Measurements from ENCODE around the gene SLX9.
A peak's percentile ranks its signal among the peaks of the same experiment; 100 is the strongest.

SLX9 gene

DNA sequence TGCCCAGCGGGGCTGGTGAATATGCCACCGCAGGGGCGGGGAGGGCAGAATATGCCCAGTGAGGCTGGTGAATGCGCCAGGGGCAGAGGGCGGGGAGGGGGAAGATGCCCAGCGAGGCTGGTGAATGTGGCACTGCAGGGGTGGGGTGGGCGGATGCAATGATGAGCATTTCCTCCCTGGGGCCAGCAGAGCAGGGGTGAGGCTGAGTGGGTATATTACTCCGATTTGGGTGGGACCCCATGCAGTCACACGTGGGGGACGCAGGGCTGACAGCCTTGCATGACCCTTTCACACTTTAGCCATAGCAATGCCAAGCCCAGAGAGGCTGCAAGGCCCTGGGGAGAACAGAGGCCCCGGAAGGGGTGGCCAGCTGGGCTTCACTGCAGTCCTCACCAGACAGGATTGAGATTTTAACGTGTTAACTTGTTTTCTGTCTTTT, 9.3 kb upstream of the SLX9 start:
- DNase-seq, result no peak

DNA sequence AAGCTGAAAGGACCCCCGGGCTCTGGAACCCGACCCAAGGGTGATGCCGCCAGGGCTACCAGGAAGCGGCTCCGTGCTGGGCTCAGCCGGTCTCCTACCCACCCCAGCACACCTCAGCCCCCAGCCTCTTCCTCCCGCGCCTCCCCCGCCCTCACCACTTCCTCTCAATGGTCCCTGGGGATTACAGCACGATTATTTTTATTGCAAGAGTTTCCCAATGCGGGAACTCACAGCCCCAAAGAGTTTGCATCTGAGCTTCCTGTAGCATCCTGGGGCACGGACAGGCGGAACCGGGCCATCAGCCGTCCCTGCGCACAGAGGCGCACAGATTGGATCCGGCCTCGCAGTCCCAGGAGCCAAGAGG, 8.7 kb upstream of the SLX9 start:
- DNase-seq, result peak; percentile 66

DNA sequence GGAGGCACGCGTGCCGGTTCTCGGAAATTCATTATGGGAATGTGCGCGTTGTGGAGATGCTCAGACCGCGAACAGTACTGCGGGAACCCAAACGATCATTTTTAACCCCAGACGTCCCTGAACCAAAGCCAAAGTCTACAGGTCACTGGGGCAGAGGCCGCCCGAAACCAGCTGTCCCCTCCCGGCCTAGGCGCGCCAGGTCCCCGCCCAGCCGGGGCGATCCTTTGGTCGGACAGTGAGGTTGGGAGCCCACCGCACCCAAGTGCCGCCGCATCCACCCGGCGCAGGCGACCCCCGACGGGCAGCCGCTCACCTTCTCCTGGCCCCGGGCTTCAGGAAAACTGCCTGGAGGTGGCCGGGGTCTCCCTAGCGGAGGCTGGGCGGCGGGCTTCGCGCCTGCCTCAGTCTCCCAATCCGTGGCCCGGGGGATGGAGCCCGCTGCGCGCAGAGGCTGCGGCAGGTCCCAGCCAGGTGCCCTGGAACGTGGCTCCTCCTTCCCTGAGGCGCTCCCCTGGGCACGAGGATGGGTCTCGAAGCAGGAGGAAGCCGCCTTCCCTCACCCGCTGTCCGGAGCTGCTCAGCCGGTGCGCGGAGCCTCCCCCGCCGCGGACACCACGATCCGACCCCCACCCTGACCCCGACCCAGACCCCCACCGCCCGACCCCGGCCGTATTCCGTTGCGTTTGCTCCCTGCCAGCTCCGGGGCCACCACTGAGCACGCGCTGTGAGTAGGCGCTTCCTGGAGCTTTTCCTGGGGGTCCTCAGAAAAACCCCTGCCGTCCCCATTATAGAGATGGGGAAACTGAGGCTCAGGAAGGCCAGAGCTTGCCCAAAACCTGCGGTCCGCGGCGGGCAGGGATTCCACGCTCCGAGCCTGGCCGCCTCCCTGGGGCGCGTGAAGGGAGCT, 8.1 kb upstream of the SLX9 start:
- no peak for DNase-seq

DNA sequence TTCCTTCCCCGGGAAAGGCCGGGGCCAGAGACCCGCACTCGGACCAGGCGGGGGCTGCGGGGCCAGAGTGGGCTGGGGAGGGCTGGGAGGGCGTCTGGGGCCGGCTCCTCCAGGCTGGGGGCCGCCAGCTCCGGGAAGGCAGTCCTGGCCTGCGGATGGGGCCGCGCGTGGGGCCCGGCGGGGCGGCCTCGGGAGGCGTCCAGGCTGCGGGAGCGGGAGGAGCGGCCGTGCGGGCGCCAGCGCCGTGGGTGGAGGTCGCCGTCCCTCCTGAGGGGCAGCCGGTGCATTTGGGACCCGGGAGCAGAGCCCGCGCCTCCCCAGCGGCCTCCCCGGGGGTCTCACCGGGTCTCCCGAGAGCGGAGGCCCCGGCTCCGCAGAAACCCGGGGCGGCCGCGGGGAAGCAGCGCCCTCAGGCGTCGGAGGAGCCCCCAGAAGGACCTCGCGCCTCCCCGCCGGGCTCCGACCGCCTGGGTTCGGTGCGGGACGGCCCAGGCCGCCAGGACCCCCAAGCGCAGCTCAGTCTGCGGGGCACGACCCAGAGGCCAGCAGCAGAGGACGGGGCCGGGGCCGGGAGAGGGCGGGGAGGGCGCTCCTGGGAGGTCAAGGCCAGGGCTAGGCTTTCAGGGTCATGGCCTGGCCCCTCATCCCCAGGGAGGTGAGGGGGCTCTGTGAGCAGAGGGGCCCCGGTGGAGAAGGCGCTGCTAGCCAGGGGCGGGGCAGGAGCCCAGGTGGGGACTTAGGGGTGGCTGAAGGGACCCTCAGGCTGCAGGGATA, 7.2 kb upstream of the SLX9 start:
- no peak for DNase-seq

DNA sequence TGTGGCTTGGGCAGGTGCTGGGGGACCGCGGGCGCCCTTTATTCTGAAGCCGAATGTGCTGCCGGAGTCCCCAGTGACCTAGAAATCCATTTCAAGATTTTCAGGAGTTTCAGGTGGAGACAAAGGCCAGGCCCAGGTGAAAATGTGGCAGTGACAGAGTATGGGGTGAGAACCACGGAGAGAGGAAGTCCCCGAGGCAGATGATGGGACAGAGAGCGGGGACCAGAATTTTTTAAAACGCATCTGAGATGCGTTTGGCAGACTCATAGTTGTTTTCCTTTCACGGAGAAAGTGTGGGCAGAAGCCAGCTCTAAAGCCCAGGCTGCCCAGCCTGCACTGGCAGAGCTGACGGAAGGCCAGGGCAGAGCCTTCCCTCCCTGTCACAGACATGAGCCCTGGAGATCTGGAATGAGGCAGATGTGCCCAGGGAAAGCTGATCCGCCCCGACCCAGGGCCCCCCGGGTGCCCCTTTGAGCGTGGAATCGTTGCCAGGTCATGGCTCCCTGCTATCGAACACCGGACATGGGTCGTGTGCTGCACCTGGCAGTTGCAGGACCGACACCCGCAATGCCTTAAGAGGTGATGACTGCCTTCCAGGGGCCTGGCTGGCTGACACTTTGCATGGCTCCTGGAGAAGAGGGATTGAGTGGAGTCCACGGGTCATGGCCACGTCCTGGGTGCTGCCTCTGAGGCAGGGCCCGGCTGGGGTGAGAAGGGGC, 6.5 kb upstream of the SLX9 start:
- DNase-seq, result no peak

DNA sequence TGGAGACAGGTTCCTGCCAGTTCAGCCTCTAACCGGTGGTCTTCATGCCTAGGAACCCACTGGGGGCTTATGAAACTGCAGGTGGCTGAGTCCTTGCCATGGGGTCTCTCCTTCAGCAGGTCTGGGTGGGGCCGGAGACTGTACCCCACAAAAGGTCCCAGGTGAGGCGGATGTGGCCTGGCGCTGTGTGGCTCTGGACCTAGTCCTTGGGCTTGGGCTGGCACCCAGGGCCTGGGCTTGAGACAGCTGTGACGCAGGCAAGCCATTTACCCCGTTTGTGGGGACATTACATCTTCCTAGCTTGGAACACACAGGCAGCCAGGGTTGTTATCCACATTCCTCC, 5.9 kb upstream of the SLX9 start:
- DNase-seq, result no peak

DNA sequence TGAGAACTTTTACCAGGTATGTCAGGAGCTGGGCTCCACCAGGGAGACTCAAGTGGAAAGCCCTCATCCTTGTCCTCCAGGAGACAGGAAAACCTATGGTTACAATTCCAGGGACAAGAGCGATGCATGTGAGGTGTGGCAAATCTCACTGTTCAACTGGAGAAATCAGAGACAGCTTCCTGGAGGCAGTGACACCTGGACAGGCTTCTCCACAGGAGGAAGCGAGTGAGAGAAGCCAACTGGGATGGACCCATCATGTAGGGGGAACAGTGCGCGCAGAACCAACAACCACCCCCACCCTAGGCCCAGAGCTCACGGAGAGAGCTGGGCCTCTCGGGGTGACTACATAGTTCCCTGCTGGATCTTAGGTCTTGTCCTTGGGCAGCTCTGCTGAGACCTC, 5.6 kb upstream of the SLX9 start:
- no peak for DNase-seq

DNA sequence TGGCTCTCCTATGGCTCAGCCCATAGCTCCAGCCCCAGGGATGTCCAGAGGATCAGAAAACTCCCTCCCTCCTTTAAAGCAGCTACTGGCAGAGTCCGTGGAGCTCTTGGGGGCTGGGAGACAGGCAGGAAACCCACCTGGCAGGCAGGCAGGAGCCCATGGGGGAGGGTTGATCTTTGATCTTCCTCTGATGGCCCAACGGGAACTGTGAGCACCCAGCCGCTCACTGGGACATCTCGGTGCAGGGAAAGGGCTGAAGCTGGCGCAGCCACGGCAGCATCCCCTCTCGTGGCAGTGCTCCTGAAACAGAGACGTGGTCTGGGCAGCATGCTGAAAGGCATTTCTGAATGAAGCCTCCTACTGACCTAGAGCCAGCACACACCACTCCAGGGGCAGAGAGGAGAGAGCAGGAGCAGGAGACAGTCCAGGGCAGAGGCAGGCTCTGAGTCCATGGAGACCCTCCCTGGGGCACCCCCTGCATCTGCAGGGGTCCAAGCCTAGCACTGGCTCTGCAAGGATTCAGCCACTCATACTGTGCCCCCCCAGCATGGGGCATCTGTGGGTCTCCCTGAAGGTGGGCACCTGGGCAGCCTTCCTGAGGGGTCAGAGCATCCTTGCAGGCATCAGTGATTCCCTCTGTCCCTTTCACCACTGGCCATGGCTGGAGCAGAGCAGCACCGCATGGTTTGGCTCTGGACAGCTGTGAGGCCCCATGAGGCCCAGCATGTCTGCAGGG, 4.9 kb upstream of the SLX9 start:
- no peak for DNase-seq

DNA sequence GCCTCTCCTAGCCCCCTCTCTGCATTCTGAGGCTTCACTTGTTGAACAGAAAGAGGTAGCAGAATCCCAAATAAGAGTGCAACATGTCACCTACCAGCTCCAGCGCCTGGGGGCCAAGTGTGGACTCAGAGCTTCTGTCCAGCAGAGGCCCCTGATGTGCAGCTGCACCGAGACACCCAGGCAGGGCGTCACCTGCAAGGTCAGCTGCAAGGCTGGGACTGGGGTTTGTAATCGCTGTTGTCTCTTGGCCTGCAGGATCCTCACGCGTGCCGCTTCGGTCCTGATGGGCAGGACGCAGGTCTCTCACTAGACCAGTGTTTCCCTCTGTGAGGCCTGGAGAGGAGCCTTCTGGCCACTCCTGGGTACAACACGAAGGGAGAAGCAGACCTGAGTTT, 4.3 kb upstream of the SLX9 start:
- no peak for DNase-seq

DNA sequence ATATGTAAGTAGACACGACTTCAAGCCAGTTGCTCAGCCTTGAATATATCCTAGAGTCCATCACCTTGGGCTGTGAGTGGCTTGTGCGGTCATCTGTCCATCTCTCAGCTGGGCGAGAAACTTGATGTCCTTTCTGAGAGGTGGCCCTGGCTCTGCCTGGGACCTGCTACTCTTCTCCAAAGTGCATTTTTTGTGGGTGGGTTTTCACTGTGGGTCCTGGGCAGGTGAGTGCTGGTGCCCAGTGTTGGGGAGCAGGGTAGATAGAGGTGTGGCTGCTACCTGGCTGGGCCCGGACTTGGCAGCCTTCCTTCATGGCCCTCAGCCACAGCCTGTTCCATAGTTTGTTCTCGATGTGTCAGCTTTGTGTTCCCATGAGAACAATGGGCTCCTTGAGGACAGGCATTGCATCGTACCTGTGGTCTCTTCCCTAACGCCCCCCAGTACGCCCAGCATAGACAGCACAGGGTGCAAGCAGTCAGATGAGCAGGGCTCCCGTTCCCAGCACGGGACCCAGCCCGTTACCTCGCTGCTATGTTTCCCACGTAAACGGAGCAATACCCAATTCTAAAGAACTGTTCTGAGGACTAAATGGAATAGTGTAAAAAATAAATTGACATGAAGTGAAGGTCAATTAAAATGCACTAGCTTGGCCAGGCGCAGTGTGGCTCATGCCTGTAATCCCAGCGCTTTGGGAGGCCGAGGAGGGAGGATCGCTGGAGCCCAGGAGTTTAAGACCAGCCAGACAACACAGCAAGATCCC, 877 bp upstream of the SLX9 start:
- no peak for DNase-seq

DNA sequence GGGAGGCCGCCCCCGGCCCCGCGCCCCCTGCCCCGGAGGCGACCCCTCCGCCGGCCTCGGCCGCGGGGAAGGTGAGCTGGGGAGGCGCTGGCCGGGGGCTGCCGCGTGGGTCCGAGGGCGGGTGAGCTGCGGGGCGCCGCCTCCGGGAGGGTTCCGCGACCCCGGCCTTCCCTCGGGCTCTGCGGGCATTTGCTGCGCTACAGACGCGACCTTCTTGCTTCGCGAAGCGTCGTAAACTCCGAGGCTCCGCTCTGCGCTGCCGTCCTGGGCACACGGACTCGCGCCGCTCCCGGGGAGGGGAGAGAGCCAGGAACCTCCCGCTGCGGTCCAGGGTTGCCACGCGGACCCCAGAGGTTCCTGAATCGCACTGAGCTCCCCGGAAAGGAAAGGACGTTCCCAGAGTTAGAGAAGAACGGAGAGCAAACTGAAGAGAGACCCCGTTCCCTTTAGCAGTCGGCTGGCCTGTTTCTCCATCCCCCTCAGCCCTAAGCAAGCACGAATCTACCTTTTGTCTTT, 345 bp downstream of the SLX9 start:
- DNase-seq, result no peak

DNA sequence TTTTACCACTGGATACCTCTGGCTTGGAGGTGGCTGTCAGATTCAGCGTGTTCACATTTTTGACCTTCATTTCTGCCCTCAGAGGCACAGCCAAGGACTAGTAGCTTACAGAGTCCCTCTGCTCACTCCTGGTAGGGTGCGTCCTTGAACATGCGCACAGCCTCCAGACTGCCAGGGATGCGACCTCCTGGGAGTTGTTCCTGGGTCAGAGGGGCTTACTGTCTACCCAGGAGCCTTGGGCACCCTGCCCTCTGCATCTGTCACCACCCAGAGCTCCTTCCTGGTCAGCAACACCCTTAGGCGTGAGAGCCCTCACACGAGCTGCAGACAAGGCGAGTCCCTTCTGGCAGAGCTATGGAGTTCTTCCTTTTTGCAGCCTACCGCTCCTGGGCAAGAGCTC, 1.7 kb downstream of the SLX9 start:
- no peak for DNase-seq

DNA sequence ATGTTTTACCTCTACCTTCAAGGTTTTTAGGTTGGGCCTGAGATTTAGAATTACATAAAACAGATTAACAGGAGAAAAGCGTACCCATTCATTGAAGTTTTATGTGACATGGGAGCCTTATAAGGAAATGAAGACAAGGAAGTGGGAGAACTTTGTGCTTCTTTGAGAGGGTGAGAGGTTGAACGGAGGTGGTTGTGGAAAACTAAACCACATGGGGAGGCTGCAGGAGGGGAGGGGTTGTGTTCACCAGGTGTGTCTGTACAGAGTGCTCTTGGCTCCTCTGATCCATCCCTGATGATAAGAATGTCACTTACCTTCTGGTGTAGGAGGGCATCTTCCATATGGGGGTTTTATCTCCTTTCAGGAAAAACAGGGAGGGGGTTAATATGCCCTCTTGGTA, 2.7 kb downstream of the SLX9 start:
- DNase-seq, result no peak

DNA sequence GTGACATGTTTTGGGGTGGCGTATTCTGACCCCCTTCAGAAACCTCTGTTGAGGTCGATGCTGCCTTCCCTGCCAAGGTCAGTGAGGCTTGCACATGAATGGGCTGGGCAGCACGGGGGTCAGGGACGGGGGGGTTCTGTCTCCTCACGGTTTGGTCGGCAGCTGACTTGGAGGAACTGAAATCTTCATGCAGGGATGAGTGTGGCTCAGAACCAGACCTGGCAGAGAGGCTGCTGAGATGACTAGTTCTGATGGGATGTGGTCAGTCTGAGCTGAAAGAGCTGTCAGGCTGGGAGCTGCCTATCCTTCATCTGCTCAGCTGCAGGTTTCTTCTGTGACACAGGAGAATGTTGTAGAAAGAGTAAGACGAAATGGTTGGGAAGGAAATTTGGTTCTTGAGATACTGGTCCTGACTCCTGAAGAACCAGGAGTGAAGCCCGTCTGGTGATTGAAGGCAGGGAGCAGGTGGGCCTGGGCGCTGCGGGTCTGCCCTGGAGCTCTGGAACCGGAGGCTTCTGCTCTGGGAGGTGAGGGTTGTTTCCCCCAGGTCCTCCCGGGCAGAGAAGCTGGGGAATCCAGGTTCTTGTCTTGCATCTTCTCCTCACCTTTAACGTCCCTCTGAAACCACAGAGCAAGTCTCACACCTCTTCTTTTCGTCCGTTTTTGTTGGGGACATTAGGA, 3.3 kb downstream of the SLX9 start:
- DNase-seq, result no peak

DNA sequence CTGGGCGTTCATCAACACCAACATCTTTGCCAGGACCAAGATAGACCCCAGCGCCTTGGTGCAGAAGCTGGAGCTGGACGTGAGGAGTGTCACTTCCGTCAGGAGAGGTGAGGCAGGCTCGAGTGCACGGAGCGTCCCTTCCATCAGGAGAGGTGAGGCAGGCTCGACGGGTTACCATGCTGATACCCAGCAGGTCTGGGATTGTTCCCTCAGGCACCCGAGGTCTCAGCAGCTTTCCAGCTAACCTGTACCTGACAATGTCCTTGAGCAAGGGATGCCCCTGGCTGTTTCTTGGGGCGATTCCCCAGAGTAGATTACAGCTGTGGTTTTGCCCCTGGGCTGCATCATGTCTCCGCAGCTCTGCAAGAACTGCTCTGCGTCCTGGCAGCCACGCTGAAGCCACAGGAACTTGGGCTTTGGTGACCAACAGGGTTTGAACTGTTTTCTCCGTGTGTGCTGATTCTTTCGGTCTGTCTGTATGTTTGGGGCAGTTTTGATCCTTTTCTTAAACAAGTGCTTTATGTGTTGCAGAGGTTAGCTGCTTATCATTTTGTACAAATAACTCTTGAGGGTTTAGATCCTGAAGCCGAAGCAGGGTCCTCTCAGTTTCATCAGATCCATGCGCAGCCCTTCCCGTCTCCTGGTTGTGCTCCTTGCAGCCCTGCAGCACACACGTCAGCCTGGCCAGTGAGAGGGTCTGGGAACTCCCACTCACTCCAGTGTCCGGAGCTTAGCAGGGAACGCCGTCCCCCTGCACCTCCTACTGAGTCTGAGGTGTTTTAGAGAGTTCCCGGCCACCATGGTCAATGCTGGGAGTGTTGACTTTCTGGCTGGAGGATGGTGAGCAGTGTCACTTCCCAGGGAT, 4.1 kb downstream of the SLX9 start:
- no peak for DNase-seq

DNA sequence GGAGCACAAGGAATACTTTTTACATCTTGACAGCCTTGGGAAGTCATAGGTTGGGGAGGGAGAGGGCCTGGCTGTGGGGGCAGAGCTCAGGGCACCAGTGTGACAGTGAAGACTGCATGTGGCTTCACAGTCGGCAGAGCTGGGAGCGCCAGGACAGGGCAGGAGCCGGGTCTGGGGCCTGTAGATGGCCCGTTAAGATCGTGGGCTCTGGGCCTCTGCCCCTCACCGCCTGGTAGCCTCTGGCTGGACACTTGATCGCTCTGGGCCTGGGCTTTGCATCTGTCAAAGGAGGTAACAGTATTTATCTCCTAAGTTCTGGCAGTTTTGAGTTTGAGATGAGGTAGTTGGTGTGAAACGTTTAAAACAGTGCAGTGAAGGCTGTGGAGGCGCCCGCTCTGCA, 4.8 kb downstream of the SLX9 start:
- DNase-seq, result no peak

DNA sequence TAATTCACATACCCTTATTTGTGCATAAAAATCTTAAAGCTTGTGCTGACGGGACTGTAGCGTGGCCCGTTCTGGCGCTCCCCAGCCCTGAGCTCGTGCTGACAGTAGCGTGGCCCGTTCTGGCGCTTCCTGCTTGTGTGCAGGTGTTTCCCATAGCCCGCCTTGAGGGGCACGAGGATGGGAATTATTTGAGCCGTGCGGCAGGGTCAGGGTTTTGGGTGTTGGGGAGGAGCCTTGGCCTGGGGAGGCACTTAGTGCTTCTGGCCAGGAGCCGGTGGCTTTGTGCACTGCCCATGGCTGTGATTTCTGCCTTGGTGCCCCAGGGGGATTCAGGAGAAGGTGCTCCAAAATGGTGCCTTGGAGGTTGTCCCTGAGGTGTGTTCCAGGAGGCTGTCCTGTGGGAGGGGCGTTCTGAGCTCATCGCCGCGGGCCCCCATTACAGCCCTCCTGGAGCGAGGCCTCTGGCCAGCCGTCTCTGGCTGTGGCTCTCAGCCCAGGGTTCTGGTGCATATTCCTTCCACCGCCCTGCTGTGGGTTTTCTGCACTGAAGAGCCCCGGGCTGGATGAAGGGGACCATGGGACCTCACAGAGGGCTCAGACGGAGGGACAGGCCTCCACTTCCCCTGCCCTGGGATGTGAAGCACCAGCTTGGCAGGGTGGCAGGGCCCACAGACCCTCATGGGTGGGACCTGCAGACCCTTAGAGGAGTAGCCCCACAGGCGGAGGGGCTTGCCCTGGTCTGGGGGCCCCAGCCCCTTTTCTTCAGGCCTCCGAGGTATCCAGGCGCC, 6.6 kb downstream of the SLX9 start:
- DNase-seq, result no peak

DNA sequence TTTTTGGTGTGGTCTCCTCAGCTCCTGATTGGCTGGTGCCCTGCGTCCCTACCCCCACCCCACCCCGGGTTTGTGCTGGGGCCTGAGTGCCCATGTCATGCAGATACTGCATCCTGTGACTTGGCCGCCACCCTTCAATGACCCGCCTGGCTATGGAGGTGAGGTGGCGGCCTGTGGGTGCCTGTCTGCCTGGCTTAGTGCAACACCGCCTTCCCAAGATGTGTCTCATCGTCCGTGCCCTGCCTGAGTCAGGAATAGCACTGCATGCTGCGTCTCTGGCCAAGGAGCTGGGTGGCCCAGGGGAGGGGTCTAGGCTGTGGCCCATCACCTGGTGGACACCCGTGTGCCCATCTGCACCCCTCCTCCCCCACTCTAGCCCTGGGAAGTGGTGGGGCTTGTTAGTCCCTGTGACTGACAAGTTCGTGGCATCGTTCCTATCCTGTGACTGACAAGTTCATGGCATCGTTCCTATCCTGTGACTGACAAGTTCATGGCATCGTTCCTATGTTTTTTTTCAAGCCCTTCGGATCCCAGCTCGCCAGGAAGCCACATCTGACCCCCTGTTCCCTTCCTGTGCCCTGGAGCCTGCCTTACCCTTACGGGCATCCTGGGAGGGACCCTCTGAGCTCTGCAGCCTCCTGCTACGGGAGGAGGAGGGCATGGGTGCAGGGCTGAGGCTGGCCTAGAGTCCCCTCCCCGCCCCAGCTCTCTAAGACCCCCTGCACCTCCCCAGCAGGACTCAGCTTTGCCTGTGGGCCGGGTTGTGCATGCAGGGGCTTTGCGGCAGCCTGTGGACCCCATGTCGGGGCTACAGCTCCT, 7.5 kb downstream of the SLX9 start:
- DNase-seq, result no peak
